22Rv1 (cell line): ENCODE data around the gene AK9.
"Not testable (repeated sequence)": the region's sequence is repeated elsewhere in the genome, so short reads cannot be mapped to it uniquely, and the experiment has no call there.

Source experiments
- H3K27ac ChIP-seq: fragments of 450-650 bp; 2 replicates; pipeline ENCODE4 v1.5.1; 2017
- CTCF ChIP-seq: fragments of 450-650 bp; IDR thresholded peaks from 2 replicates; pipeline ENCODE4 v1.5.1; 2017; ENCODE audit warnings: mild to moderate bottlenecking
- ZFX ChIP-seq: fragments of 450-650 bp; IDR thresholded peaks from 2 replicates; pipeline ENCODE4 v1.6.1; 2017; ENCODE audit warnings: antibody characterized with exemption, borderline replicate concordance

The AK9 gene

GRCh38 chr6:109696355-109696754 is 5.4 kb upstream of the AK9 start:
- TF ChIP-seq CTCF (no peak), ZFX (no peak)
- H3K27ac ChIP-seq, result no peak overlapping the region

DNA sequence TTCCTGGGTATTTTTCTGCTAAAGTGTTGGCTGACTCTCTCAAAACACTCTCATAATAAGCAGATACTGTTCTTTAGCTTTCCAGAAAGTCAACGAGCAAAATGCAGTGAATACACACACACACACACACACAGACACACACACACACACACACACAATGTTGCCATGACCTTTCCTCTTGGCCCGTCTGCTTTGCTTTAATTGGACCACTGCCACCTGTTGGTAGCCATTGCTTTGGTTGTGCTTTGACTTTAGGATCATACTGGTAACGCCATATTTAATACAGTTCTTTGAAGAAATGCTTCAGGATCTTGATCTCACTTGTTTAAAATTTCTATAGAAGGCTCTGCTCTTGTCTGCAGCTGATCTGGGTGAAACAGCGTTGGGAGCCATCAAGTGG is 4.5 kb upstream of the AK9 start:
- TF ChIP-seq ZFX (no peak), CTCF (peak; percentile 18; the same call in 1 of the 2 replicates)

DNA sequence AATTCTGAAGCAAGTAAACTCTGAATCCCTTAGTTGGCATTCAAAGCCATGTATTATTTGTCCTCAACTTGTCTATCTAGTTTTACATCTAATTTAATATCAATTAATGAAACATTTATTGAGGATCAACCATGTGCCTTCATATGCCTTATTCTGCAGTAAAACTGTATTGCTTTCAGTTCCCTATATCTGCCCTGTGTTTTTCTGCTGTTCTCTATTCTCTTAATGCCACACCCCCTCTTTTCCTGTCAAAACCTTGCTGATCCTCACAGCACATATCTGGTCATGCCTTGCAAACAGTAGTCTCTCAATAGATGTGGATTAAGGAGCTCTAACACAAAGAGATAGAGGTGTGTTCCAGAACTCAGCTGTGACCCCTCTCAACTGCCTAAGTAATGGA is 2.1 kb upstream of the AK9 start:
- H3K27ac ChIP-seq, result no peak overlapping the region
- TF ChIP-seq CTCF (no peak), ZFX (no peak)

More for the DNA sequence above, 4.5 kb upstream of the AK9 start:
- H3K27ac ChIP-seq, result no peak overlapping the region

DNA sequence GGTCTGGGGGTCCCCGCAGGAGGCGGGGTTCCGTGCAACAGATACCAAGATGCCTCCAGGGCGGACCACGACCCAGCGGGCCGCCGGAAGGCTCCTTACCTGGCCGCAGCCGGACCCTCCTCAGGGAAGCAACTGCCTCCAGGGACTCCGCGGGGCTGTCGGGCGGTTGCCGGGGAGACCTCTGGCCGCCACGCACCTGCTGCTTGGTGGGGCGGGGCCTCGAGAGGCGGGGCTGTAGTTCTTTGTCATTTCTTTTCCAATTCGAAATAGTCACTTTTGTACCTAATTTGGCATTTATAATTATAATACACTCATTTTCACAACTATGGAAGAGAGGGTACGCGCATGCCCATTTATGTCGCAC is 647 bp downstream of the AK9 start:
- H3K27ac ChIP-seq, result peak overlapping the region; percentile 90
- TF ChIP-seq ZFX (no peak), CTCF (no peak)

- TF ChIP-seq ZFX (no peak), CTCF (no peak)
- H3K27ac ChIP-seq, result no peak overlapping the region
Measured at GRCh38 chr6:109687271-109687761, 3.7 kb downstream of the AK9 start.

DNA sequence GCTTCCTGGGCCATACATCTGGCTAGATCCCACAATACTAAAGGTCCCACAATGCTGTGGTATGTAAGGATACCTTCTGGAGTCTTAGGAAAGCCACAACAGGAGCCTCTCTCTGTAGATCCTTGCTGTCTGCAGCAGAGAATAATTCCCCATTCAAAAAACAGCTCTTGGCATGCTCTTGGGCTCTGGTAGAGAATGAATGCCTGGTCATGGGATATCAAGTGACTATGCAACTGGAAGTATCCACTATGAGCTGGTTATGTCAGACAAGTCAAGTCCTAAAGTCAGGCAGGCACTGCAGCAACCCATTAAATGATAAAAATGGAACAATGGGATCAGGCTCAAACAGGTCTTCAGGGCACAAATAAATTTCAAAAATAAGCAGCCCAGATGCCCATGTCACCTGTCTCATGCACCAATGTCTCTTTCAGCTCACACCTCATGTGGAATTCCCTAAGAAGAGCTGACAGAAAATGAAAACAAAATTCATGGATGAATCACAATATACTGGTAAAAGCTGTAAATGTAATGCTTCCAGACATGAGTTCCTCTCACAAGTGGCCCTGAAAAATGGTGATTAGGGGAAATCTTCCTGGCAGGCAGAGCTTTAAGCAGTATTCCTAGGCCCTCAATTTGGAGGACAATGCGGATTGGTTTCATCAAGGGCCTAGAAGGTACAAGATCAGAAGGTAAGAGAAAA is 4.3 kb downstream of the AK9 start:
- no peak for TF ChIP-seq CTCF
- no peak for TF ChIP-seq ZFX

GRCh38 chr6:109678661-109679505 is 12.1 kb downstream of the AK9 start:
- H3K27ac ChIP-seq, result not testable (repeated sequence)

More for the DNA sequence above, 4.3 kb downstream of the AK9 start:
- no peak overlapping the region for H3K27ac ChIP-seq
